HCT116 (cell line): ENCODE data around the gene ASB15. TPM values are rescaled to one million over a fixed set of nuclear protein-coding genes. Genes with fewer than 3 reads are reported as not detected.

ENCODE experiments used
- ATAC-seq: fragments of 200-7000 bp; cut with Tn5 transposase; 2 replicates; pipeline ENCODE4 v1.9.1; 2020; ENCODE audit warnings: mild to moderate bottlenecking, moderate library complexity
- BruUV-seq: library from RNA; stranded (reverse); fragments of 400-500 nt; replicated peaks from 2 replicates; lab custom pipeline; 2021; lab: Mats Ljungman, UMichigan
- CTCF ChIA-PET: fragments of 300-600 bp; sonication (Branson Sonifier 250); formaldehyde crosslinking; loops from one replicate; lab custom pipeline; 2021; ENCODE audit warnings: antibody characterized with exemption; lab: Charles Lee
- POLR2A ChIA-PET: fragments of 300-600, 350-600 bp; sonication (Branson Sonifier 250); formaldehyde crosslinking; loops from one replicate; lab custom pipeline; 2021; ENCODE audit warnings: antibody characterized with exemption; lab: Charles Lee
- RAD21 ChIA-PET, 2 experiments: fragments of 300-600 bp; sonication (Branson Sonifier 250); formaldehyde crosslinking; loops; one replicate each; lab custom pipeline; 2023; ENCODE audit warnings: low total read pairs in 2 of 2; ENCODE audit not compliant: uncharacterized antibody in 2 of 2, unreplicated experiment in 2 of 2, low non-redundant PET in 1 of 2; lab: Charles Lee
- DNase-seq: peaks from one replicate; pipeline ENCODE4 v3.0.0-alpha.2; 2010; ENCODE audit warnings: low read depth, low spot score
- H2AFZ ChIP-seq: fragments of 200-600 bp; shearing (Covaris generic), sonication (generic); 2 replicates; pipeline ENCODE4 v1.6.1; 2017; ENCODE audit warnings: low read depth, mixed run types, mixed read lengths, antibody characterized with exemption, low read length; ENCODE audit not compliant: poor library complexity, severe bottlenecking
- H3K27ac ChIP-seq: 2 replicates; pipeline ENCODE4 v1.5.1; 2012; ENCODE audit warnings: low read depth, low read length
- H3K27me3 ChIP-seq: fragments of 200-600 bp; sonication (generic); 2 replicates; pipeline ENCODE4 v1.6.1; 2016; ENCODE audit warnings: mixed run types, low read length, mixed read lengths; ENCODE audit not compliant: insufficient read depth
- H3K36me3 ChIP-seq, 2 experiments: fragments of 200-500 bp in 1 of 2; fragments of 200-600 bp in 1 of 2; sonication (Bioruptor generic) in 1 of 2; sonication (generic) in 1 of 2; 2 replicates each; pipeline versions ENCODE4 v1.5.1 to v1.6.1; 2014 to 2016; ENCODE audit warnings: low read length in 2 of 2, inconsistent platforms in 1 of 2, mixed read lengths in 1 of 2, mixed run types in 1 of 2; ENCODE audit not compliant: insufficient read depth in 2 of 2, control insufficient read depth in 1 of 2
- H3K4me1 ChIP-seq, 2 experiments: fragments of 200-600 bp in 1 of 2; sonication (generic) in 1 of 2; 2 replicates each; pipeline versions ENCODE4 v1.5.1 to v1.6.1; 2012 to 2017; ENCODE audit warnings: low read length in 2 of 2, inconsistent platforms in 1 of 2, mild to moderate bottlenecking in 1 of 2, mixed read lengths in 1 of 2, mixed run types in 1 of 2, moderate library complexity in 1 of 2; ENCODE audit not compliant: insufficient read depth in 2 of 2, control insufficient read depth in 1 of 2
- H3K4me2 ChIP-seq: fragments of 200-600 bp; sonication (generic); 2 replicates; pipeline ENCODE4 v1.6.1; 2017; ENCODE audit warnings: mixed run types, low read length, mixed read lengths
- H3K4me3 ChIP-seq, 2 experiments: fragments of 200-600 bp in 1 of 2; sonication (generic) in 1 of 2; replicated peaks in 1 of 2; 2 replicates each; pipeline ENCODE4 v1.5.1; 2011 to 2016; ENCODE audit warnings: low read length in 2 of 2, control low read depth in 1 of 2, low read depth in 1 of 2, mild to moderate bottlenecking in 1 of 2, mixed read lengths in 1 of 2, mixed run types in 1 of 2
- H3K79me2 ChIP-seq: fragments of 200-600 bp; sonication (generic); 2 replicates; pipeline ENCODE4 v1.6.1; 2017; ENCODE audit warnings: mild to moderate bottlenecking, mixed run types, low read length, moderate library complexity, mixed read lengths; ENCODE audit not compliant: insufficient read depth
- H3K9ac ChIP-seq: fragments of 200-600 bp; sonication (generic); 2 replicates; pipeline ENCODE4 v1.6.1; 2016; ENCODE audit warnings: low read length, mixed read lengths
- H3K9me2 ChIP-seq: fragments of 200-600 bp; sonication (generic), shearing (Covaris generic); 2 replicates; pipeline ENCODE4 v1.6.1; 2017; ENCODE audit warnings: mixed run types, mild to moderate bottlenecking, moderate library complexity; ENCODE audit not compliant: insufficient read depth
- H3K9me3 ChIP-seq, 2 experiments: fragments of 200-500 bp in 1 of 2; fragments of 200-600 bp in 1 of 2; sonication (Bioruptor generic) in 1 of 2; sonication (generic) in 1 of 2; 2 replicates each; pipeline ENCODE4 v1.6.1; 2014 to 2017; ENCODE audit warnings: low read length in 2 of 2, mixed read lengths in 2 of 2, inconsistent platforms in 1 of 2, low read depth in 1 of 2, mild to moderate bottlenecking in 1 of 2, mixed run types in 1 of 2, moderate library complexity in 1 of 2; ENCODE audit not compliant: control insufficient read depth in 1 of 2, insufficient read depth in 1 of 2
- H4K20me1 ChIP-seq: fragments of 200-600 bp; sonication (generic), shearing (Covaris generic); 2 replicates; pipeline ENCODE4 v1.6.1; 2017; ENCODE audit warnings: mixed run types, mild to moderate bottlenecking, moderate library complexity; ENCODE audit not compliant: insufficient read depth
- CBX3 ChIP-seq: IDR thresholded peaks from 2 replicates; pipeline ENCODE4 v1.6.1; 2012; ENCODE audit warnings: low read depth
- EGR1 ChIP-seq: IDR thresholded peaks from 2 replicates; pipeline ENCODE4 v1.6.1; 2012; ENCODE audit warnings: low read depth
- ELF1 ChIP-seq: IDR thresholded peaks from 2 replicates; pipeline ENCODE4 v1.6.1; 2012; ENCODE audit warnings: low read depth, borderline replicate concordance
- EZH2 ChIP-seq: fragments of 200-600 bp; sonication (generic); IDR thresholded peaks from 2 replicates; pipeline ENCODE4 v1.6.1; 2017; ENCODE audit warnings: antibody characterized with exemption, mixed run types
- JUND ChIP-seq: IDR thresholded peaks from 2 replicates; pipeline ENCODE4 v1.6.1; 2012
- RAD21 ChIP-seq: IDR thresholded peaks from 2 replicates; pipeline ENCODE4 v1.6.1; 2012; ENCODE audit warnings: low read depth, mild to moderate bottlenecking
- SIN3A ChIP-seq: IDR thresholded peaks from 2 replicates; pipeline ENCODE4 v1.6.1; 2012; ENCODE audit warnings: low read depth
- SP1 ChIP-seq: IDR thresholded peaks from 2 replicates; pipeline ENCODE4 v1.6.1; 2012; ENCODE audit warnings: low read depth
- YY1 ChIP-seq: IDR thresholded peaks from 2 replicates; pipeline ENCODE4 v1.6.1; 2011; ENCODE audit warnings: low read length, low read depth, moderate library complexity, mild to moderate bottlenecking; ENCODE audit not compliant: insufficient replicate concordance; ENCODE audit errors: extremely low read depth
- ZNF274 ChIP-seq: fragments of 200-500 bp; sonication (Bioruptor generic); IDR thresholded peaks from 2 replicates; pipeline ENCODE4 v1.6.1; 2014; ENCODE audit warnings: mild to moderate bottlenecking, low read depth, low read length, inconsistent platforms
- intact Hi-C: fragments of 100-400 bp; cut with micrococcal nuclease; formaldehyde crosslinking; loops from 2 replicates; pipeline ENCODE4 v1.10.0; 2022
- total RNA-seq: library from RNA; stranded (reverse); gene quantifications from one replicate; pipeline ENCODE4 v1.2.1, GENCODE V29; 2021; ENCODE audit not compliant: unreplicated experiment
- TF ChIP-seq, protein P1 (sequence below), 3 experiments: fragments of 200-600 bp in 1 of 3; sonication (generic) in 1 of 3; IDR thresholded peaks in 2 of 3; conservative IDR thresholded peaks in 1 of 3; 2 replicates each; pipeline ENCODE4 v1.5.1; 2012 to 2017; ENCODE audit warnings: low read depth in 2 of 3, low read length in 2 of 3, antibody characterized with exemption in 1 of 3, borderline replicate concordance in 1 of 3, control low read depth in 1 of 3, mild to moderate bottlenecking in 1 of 3, mixed read lengths in 1 of 3, mixed run types in 1 of 3, moderate library complexity in 1 of 3; ENCODE audit not compliant: insufficient read depth in 1 of 3
- TF ChIP-seq, protein P2 (sequence below): IDR thresholded peaks from 2 replicates; pipeline ENCODE4 v1.6.1; 2011; ENCODE audit warnings: mild to moderate bottlenecking, low read length, moderate library complexity; ENCODE audit not compliant: insufficient replicate concordance; ENCODE audit errors: extremely low read depth

Gene ASB15
- total RNA-seq, 1 experiment from 2014 or later, result not detected

DNA sequence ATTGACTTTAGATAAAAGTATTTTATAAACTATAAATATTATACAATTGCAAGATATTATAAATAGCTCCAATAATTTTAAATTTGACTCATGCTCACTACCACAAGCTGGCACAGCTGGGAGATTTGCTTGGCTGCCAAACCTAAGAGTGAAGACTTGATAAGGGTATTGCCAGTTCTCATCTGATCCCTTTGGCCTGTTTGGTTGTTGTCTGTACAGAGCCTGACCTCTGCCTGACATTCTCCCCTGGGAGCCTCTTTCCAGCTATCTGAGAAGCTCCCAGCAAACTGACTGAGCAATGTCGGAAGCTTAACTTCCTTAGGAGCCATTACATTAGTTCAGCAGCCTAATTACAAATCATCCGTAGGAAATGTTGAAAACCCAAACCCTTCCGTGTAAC, 43.9 kb downstream of the ASB15 start:
- H3K79me2 ChIP-seq, result no peaks in the 10 kb centered on the region
- POLR2A ChIA-PET, result interaction anchor here (0.9 kb wide), 1 partner anchor 46 kb away, joined by 3 read pairs; no protein-coding TSS in a partner anchor
- no peak for DNase-seq
- H3K9me2 ChIP-seq, result no peaks in the 10 kb centered on the region
- H2AFZ ChIP-seq, result no peak overlapping the region
- intact Hi-C loops, result no loop called here
- RAD21 ChIA-PET, result no interaction called here
- CTCF ChIA-PET, result interaction anchor here (0.6 to 1.0 kb wide), 2 partner anchors 9 to 227 kb away, joined by 3 read pairs; no protein-coding TSS in a partner anchor
- no peak for TF ChIP-seq EGR1
- no peak for TF ChIP-seq YY1
- TF ChIP-seq, protein P1, sequence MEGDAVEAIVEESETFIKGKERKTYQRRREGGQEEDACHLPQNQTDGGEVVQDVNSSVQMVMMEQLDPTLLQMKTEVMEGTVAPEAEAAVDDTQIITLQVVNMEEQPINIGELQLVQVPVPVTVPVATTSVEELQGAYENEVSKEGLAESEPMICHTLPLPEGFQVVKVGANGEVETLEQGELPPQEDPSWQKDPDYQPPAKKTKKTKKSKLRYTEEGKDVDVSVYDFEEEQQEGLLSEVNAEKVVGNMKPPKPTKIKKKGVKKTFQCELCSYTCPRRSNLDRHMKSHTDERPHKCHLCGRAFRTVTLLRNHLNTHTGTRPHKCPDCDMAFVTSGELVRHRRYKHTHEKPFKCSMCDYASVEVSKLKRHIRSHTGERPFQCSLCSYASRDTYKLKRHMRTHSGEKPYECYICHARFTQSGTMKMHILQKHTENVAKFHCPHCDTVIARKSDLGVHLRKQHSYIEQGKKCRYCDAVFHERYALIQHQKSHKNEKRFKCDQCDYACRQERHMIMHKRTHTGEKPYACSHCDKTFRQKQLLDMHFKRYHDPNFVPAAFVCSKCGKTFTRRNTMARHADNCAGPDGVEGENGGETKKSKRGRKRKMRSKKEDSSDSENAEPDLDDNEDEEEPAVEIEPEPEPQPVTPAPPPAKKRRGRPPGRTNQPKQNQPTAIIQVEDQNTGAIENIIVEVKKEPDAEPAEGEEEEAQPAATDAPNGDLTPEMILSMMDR (IDR thresholded peaks at IDR 0.05 in 2 of 3, conservative IDR thresholded peaks at IDR 0.05 in 1 of 3; ENCODE audit: borderline replicate concordance in 1 of 3, insufficient read depth in 1 of 3, low read depth in 2 of 3, low read length in 2 of 3), result no peak
- no peak for TF ChIP-seq ELF1
- no peak for TF ChIP-seq EZH2
- TF ChIP-seq, protein P2, sequence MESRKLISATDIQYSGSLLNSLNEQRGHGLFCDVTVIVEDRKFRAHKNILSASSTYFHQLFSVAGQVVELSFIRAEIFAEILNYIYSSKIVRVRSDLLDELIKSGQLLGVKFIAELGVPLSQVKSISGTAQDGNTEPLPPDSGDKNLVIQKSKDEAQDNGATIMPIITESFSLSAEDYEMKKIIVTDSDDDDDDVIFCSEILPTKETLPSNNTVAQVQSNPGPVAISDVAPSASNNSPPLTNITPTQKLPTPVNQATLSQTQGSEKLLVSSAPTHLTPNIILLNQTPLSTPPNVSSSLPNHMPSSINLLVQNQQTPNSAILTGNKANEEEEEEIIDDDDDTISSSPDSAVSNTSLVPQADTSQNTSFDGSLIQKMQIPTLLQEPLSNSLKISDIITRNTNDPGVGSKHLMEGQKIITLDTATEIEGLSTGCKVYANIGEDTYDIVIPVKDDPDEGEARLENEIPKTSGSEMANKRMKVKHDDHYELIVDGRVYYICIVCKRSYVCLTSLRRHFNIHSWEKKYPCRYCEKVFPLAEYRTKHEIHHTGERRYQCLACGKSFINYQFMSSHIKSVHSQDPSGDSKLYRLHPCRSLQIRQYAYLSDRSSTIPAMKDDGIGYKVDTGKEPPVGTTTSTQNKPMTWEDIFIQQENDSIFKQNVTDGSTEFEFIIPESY, result no peak
- TF ChIP-seq RAD21, result no peak
- TF ChIP-seq SIN3A, result no peak
- TF ChIP-seq ZNF274, result no peak
- no peak for TF ChIP-seq SP1
- TF ChIP-seq CBX3, result no peak
- TF ChIP-seq JUND, result no peak
- no peak overlapping the region for H3K27ac ChIP-seq
- no peaks in the 10 kb centered on the region for H3K36me3 ChIP-seq
- H4K20me1 ChIP-seq, result no peaks in the 10 kb centered on the region
- ATAC-seq, result no peak
- H3K9ac ChIP-seq, result no peak overlapping the region
- peaks cover 13 to 33% of the 10 kb centered on the region in 2 experiments; a peak in 3 of 4 replicates for H3K4me1 ChIP-seq
- no peak overlapping the region for H3K4me2 ChIP-seq
- BruUV-seq, result no TSS peak
- H3K27me3 ChIP-seq, result no peaks in the 10 kb centered on the region
- no peak overlapping the region for H3K4me3 ChIP-seq
- H3K9me3 ChIP-seq, result no peaks in the 10 kb centered on the region
